Measurements from ENCODE around the gene NT5DC2. TPM values are rescaled to one million over a fixed set of nuclear protein-coding genes. Genes with fewer than 3 reads are reported as not detected.

NT5DC2 gene
- total and polyA plus RNA-seq, 8 donors, result 4.6 to 56.2 (median 21.6) TPM

DNA sequence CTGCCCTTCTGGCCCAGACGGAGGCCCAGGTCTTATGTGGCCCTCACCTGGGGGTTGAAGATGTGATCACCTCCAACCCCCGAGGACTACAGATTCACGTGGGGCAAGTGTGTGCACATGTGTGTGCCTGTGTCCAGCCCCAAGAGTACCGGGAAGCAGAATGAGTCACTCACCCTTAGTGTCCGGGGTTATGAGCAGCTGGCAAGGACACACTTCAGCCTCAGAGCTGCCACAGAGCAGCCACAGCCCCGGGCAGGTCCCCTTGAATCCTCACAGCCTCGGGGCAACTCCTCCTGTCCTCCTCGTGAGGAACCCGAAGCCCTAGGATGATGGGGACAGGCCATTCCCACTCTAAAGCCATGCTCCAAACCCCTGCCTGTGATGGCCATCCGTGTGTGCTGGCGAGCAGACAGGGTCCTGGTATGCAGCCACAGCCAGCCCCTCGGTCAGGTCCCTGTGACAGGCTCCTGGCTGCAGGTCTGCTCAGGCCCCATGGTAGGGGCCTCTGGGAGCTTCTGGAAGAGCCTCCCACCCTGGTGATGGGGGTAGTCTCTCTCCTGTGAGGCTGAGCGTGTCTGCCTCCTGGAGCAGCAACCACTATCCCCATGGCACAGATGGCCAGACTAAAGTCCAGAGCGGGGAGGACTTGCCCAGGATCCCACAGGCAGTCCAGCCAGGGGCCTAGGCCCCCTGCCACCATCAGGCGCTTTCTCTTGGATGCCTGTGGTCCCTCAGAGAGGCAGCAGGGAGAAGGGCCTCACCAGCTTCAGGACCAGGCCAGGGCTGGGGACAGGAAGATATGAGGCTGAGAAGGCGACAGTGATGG lies 37.7 kb downstream of the NT5DC2 start:
- Histone ChIP-seq H3K4me1 (peaks cover 0 to 73% (median 17%) of the 10 kb centered on the region in 4 donors), H3K36me3 (peaks cover 24 to 31% (median 28%) of the 10 kb centered on the region in 4 donors), H3K4me3 (peak overlapping the region; percentile 21 to 38 (median 32)), H3K27me3 (no peaks in the 10 kb centered on the region), H3K27ac (peak overlapping the region in 4 of 5 donors; percentile 54 to 79 (median 72)), H3K9me3 (no peaks in the 10 kb centered on the region)
- intact Hi-C loops (cut with DNase I; ENCODE audit: low total_unique reads), result no loop called here
- peak in 1 of 3 donors; percentile 43 for TF ChIP-seq POLR2AphosphoS5 (IDR thresholded peaks at IDR 0.05)
- TF ChIP-seq, protein P1, sequence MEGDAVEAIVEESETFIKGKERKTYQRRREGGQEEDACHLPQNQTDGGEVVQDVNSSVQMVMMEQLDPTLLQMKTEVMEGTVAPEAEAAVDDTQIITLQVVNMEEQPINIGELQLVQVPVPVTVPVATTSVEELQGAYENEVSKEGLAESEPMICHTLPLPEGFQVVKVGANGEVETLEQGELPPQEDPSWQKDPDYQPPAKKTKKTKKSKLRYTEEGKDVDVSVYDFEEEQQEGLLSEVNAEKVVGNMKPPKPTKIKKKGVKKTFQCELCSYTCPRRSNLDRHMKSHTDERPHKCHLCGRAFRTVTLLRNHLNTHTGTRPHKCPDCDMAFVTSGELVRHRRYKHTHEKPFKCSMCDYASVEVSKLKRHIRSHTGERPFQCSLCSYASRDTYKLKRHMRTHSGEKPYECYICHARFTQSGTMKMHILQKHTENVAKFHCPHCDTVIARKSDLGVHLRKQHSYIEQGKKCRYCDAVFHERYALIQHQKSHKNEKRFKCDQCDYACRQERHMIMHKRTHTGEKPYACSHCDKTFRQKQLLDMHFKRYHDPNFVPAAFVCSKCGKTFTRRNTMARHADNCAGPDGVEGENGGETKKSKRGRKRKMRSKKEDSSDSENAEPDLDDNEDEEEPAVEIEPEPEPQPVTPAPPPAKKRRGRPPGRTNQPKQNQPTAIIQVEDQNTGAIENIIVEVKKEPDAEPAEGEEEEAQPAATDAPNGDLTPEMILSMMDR (IDR thresholded peaks at IDR 0.05), result no peak
- WGBS, 5 donors, result 61 to 73% (median 66%) methylated on average over 10 to 16 of the region's 16 CpGs
- DNase-seq, result no peak

DNA sequence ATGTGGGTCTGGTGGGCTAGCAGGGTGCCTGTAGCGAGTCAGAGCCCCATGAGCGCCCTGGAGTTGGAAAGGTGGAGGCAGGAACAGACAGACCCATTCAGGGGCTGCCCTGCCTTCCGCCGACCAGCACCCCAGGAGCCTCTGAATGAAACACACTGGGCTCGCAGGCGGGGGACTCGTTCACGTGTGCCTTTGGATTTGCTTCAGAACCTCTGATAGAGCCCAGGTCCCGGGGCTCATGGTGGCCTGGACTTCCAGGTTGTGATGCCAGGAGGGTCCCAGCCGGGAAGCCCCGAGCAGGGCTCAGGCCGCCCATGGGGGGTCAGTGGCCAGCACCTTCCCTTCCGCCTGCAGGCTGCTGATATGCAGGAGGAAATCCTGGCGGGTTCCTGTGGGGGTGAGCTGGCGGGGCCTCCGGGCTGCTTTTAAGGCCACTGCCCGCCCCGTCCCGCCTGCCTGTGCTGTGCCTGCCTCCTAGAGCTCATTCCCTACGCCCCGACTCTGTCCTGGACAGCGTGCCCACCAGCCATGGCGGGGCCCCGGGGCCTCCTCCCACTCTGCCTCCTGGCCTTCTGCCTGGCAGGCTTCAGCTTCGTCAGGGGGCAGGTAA lies 38.7 kb downstream of the NT5DC2 start, which contains the start of gene STAB1:
STAB1 (plus strand) TSS at position 453 of the 610 bp plus-strand sequence; CDS start at position 529, 76 bp downstream.
- Histone ChIP-seq H3K27me3 (no peaks in the 10 kb centered on the region), H3K4me1 (peaks cover 5 to 81% (median 24%) of the 10 kb centered on the region in 4 donors), H3K4me3 (peak within 1 kb of the TSS; percentile 21 to 38 (median 32)), H3K9me3 (no peaks in the 10 kb centered on the region), H3K36me3 (peaks cover 34 to 41% (median 38%) of the 10 kb centered on the region in 4 donors), H3K27ac (peak within 1 kb of the TSS in 4 of 5 donors; percentile 54 to 79 (median 72))
- intact Hi-C loops (cut with DNase I; ENCODE audit: low total_unique reads), result no loop called here
- DNase-seq, result peak in 1 of 2 donors; percentile 64
- 52 to 64% (median 54%) methylated on average over 4 to 25 of the region's 25 CpGs for WGBS, 5 donors
- TF ChIP-seq EP300 (IDR thresholded peaks at IDR 0.05) (no peak), POLR2AphosphoS5 (IDR thresholded peaks at IDR 0.05) (peak in 1 of 3 donors; percentile 26), POLR2A (IDR thresholded peaks at IDR 0.05) (no peak)
- TF ChIP-seq, protein P1 (IDR thresholded peaks at IDR 0.05), result no peak

DNA sequence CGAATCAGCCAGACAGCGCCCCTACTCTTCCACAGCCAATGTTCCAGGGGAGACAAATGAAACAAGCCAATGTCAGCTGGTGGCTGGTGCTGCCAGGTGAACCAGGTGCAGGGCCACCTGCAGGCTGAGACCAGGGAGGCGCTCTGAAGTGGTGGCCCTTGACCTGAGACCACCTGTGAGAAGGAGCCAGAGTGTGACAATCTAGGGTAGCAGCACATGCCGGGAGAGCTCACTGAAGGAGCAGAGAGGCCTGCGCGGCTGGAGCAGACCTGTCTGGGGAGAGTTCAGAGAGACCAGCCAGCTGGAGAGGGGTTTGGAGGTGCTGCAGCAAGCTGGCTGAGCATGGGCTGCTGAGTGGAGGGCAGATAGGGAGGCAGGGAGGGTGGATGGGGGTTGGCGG lies 39.2 kb downstream of the NT5DC2 start:
- WGBS, 5 donors, result 54 to 72% (median 71%) methylated on average over 5 to 7 of the region's 7 CpGs
- TF ChIP-seq POLR2A (IDR thresholded peaks at IDR 0.05) (no peak), EP300 (IDR thresholded peaks at IDR 0.05) (no peak), POLR2AphosphoS5 (IDR thresholded peaks at IDR 0.05) (no peak)
- TF ChIP-seq, protein P1 (IDR thresholded peaks at IDR 0.05), result no peak
- peaks cover 5 to 87% (median 25%) of the 10 kb centered on the region in 4 donors for H3K4me1 ChIP-seq
- intact Hi-C loops (cut with DNase I; ENCODE audit: low total_unique reads), result no loop called here
- H3K27ac ChIP-seq, result peak overlapping the region in 4 of 5 donors; percentile 54 to 79 (median 72)
- no peak for DNase-seq
- H3K36me3 ChIP-seq, result peaks cover 40 to 46% (median 43%) of the 10 kb centered on the region in 4 donors
- H3K9me3 ChIP-seq, result no peaks in the 10 kb centered on the region
- H3K4me3 ChIP-seq, result no peak overlapping the region
- no peaks in the 10 kb centered on the region for H3K27me3 ChIP-seq

DNA sequence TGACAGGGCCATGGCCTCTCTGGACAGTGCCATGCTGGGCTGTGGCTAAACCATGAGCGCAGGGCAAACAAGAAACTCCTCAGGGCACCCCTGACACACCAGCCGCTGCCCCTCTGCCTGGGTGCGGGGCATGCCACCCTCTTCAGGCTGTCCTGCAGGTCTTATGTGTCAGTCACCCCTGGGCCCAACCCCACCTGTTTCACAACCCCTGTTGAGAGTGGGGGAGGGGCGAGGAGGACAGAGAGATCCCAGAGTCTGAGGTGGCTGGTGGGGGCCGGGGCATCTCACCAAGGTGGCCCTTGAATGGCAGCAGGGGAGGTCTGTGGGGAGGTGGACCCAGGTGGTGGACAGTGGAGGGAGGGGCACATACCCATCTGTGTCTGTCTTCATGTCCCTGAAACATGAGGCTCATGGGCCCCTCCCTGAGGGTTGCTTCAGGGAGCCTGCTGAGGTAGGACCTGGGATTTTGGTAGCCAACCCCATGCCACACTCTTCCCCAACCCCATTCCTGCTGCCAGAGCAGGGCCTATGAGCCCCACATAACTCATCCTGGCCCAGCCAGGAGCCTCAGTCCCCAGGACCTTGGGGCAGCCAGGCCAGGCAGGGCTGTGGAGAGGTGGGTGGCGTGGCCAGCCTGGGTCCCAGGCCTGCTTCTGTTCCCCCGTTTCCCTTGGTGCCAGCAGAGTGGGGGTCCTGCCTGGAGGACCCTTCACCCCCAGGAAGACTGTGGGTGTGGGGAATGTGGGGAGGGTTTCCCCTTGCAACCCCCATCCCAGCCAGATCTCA lies 40.2 kb downstream of the NT5DC2 start:
- peaks cover 5 to 78% (median 24%) of the 10 kb centered on the region in 4 donors for H3K4me1 ChIP-seq

More for the DNA sequence above, 40.2 kb downstream of the NT5DC2 start:
- intact Hi-C loops (cut with DNase I; ENCODE audit: low total_unique reads), result no loop called here
- H3K9me3 ChIP-seq, result no peaks in the 10 kb centered on the region
- WGBS, 5 donors, result 87 to 93% (median 91%) methylated on average over 5 to 7 of the region's 7 CpGs
- H3K4me3 ChIP-seq, result no peak overlapping the region
- no peak for DNase-seq
- H3K27me3 ChIP-seq, result no peaks in the 10 kb centered on the region
- H3K27ac ChIP-seq, result peak overlapping the region in 1 of 5 donors; percentile 14
- peaks cover 50 to 56% (median 53%) of the 10 kb centered on the region in 4 donors for H3K36me3 ChIP-seq
- TF ChIP-seq POLR2AphosphoS5 (IDR thresholded peaks at IDR 0.05) (no peak), EP300 (IDR thresholded peaks at IDR 0.05) (no peak), POLR2A (IDR thresholded peaks at IDR 0.05) (no peak)
- TF ChIP-seq, protein P1 (IDR thresholded peaks at IDR 0.05), result no peak
